Measurements from ENCODE around the gene VIPAS39.

DNA sequence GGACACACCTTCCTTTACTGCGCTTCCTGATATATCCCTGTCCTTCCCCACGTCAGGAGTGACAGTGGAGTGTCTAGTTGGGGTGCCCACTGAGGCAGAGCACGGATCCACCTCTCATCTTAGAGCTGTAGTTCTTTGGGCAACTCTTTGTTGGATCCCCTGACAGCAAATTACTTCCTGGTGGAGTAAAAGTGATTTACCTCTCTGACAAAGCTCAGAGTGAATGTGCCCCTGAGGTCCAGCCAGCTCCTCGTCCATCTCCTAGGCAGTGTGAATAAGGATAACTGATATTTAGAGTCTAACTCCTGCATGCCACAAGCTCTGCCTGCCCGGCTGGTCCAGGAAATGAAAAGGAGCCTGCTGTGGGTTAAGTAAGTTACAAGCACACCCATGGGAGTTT, 16.5 kb upstream of the VIPAS39 start:
- no peak for TF ChIP-seq CTCF (IDR thresholded peaks at IDR 0.05; ENCODE audit: low read depth, low read length)
- no peak for TF ChIP-seq EZH2phosphoT487 (IDR thresholded peaks at IDR 0.05; ENCODE audit: low read depth)

Data from OCI-LY3 (cell line).